NCI-H187 (cell line): ENCODE data around the gene EPS8L1.
"Not testable (repeated sequence)": the region's sequence is repeated elsewhere in the genome, so short reads cannot be mapped to it uniquely, and the experiment has no call there.

Experiments
- DNase-seq, 2 experiments: peaks; one replicate each; lab custom pipeline; 2025; lab: John Stamatoyannopoulos, UW

The EPS8L1 gene

GRCh38 chr19:55094456-55095259 is 19.0 kb downstream of the EPS8L1 start:
- no peak for DNase-seq

- no peak for DNase-seq
These were observed 19.8 kb downstream of the EPS8L1 start for GRCh38 chr19:55095260-55096060.

GRCh38 chr19:55096061-55096701 is 20.5 kb downstream of the EPS8L1 start:
- DNase-seq = no peak

- DNase-seq = no peak
These were observed 22.4 kb downstream of the EPS8L1 start for GRCh38 chr19:55097864-55098715.

- no peak for DNase-seq
These were observed 23.3 kb downstream of the EPS8L1 start for GRCh38 chr19:55098716-55099556.

GRCh38 chr19:55099557-55100506 is 24.2 kb downstream of the EPS8L1 start:
- DNase-seq = no peak

GRCh38 chr19:55101261-55101660 is 25.6 kb downstream of the EPS8L1 start:
- DNase-seq = no peak

GRCh38 chr19:55103190-55103589 is 27.5 kb downstream of the EPS8L1 start:
- DNase-seq = no peak

- DNase-seq = no peak
These were observed 29.6 kb downstream of the EPS8L1 start for GRCh38 chr19:55105237-55105636.

- DNase-seq = no peak
These were observed 30.9 kb downstream of the EPS8L1 start for GRCh38 chr19:55106591-55106990.

GRCh38 chr19:55107252-55107651 is 31.6 kb downstream of the EPS8L1 start:
- not testable (repeated sequence) for DNase-seq

- no peak for DNase-seq
These were observed 34.0 kb downstream of the EPS8L1 start for GRCh38 chr19:55109527-55110291.

- DNase-seq = no peak
These were observed 35.7 kb downstream of the EPS8L1 start for GRCh38 chr19:55111238-55111831.

GRCh38 chr19:55112246-55112776 is 36.6 kb downstream of the EPS8L1 start:
- DNase-seq = no peak

GRCh38 chr19:55112777-55113569 is 37.3 kb downstream of the EPS8L1 start:
- no peak for DNase-seq

- DNase-seq = no peak
These were observed 37.9 kb downstream of the EPS8L1 start for GRCh38 chr19:55113570-55114039.

GRCh38 chr19:55114566-55115145 is 39.0 kb downstream of the EPS8L1 start:
- DNase-seq = no peak
